Hepatocyte (in vitro differentiated cells): ENCODE data around the gene DCAF8. TPM values are rescaled to one million over a fixed set of nuclear protein-coding genes. Genes with fewer than 3 reads are reported as not detected.

Experiments used
- DNase-seq: peaks from one replicate; pipeline ENCODE4 v3.0.0-alpha.2; 2016; ENCODE audit warnings: low spot score
- H2AFZ ChIP-seq: fragments of 200-600 bp; sonication (generic); 2 replicates; pipeline ENCODE4 v1.6.0; 2016; ENCODE audit warnings: antibody characterized with exemption, mild to moderate bottlenecking
- H3K27ac ChIP-seq: fragments of 200-600 bp; sonication (generic); 2 replicates; pipeline ENCODE4 v1.5.1; 2016; ENCODE audit warnings: mild to moderate bottlenecking
- H3K27me3 ChIP-seq: fragments of 200-600 bp; sonication (generic); 2 replicates; pipeline ENCODE4 v1.6.1; 2016
- H3K36me3 ChIP-seq: fragments of 200-600 bp; sonication (generic); replicated peaks from 2 replicates; pipeline ENCODE4 v1.5.1; 2016; ENCODE audit warnings: low read depth; ENCODE audit not compliant: insufficient read depth
- H3K4me1 ChIP-seq: fragments of 200-600 bp; sonication (generic); 2 replicates; pipeline ENCODE4 v1.5.1; 2016; ENCODE audit warnings: mild to moderate bottlenecking, moderate library complexity; ENCODE audit not compliant: insufficient read depth
- H3K4me2 ChIP-seq: fragments of 200-600 bp; sonication (generic); 2 replicates; pipeline ENCODE4 v1.6.0; 2016
- H3K4me3 ChIP-seq: fragments of 200-600 bp; sonication (generic); 2 replicates; pipeline ENCODE4 v1.5.1; 2016; ENCODE audit warnings: mild to moderate bottlenecking
- H3K79me2 ChIP-seq: fragments of 200-600 bp; sonication (generic); 2 replicates; pipeline ENCODE4 v1.6.0; 2017; ENCODE audit warnings: mild to moderate bottlenecking
- H3K9me2 ChIP-seq: fragments of 200-600 bp; sonication (generic); replicated peaks from 2 replicates; pipeline ENCODE4 v1.6.0; 2017; ENCODE audit warnings: mild to moderate bottlenecking; ENCODE audit not compliant: insufficient read depth
- H3K9me3 ChIP-seq: fragments of 200-600 bp; sonication (generic); 2 replicates; pipeline ENCODE4 v1.5.1; 2016; ENCODE audit warnings: low read depth, mild to moderate bottlenecking
- H4K20me1 ChIP-seq: fragments of 200-600 bp; sonication (generic); 2 replicates; pipeline ENCODE4 v1.6.0; 2016; ENCODE audit warnings: mild to moderate bottlenecking; ENCODE audit not compliant: insufficient read depth, poor library complexity, severe bottlenecking
- CTCF ChIP-seq: fragments of 200-600 bp; sonication (generic); IDR thresholded peaks from 2 replicates; pipeline ENCODE4 v1.5.1; 2016; ENCODE audit warnings: antibody characterized with exemption, mild to moderate bottlenecking; ENCODE audit not compliant: poor library complexity
- EZH2 ChIP-seq: fragments of 200-600 bp; sonication (generic); IDR thresholded peaks from 2 replicates; pipeline ENCODE4 v1.6.1; 2016; ENCODE audit warnings: antibody characterized with exemption, mild to moderate bottlenecking, borderline replicate concordance
- EZH2phosphoT487 ChIP-seq: fragments of 200-600 bp; sonication (generic); IDR thresholded peaks from one replicate; pipeline ENCODE4 v1.6.1; 2018; ENCODE audit warnings: antibody characterized with exemption, mild to moderate bottlenecking, low read depth, moderate library complexity; ENCODE audit not compliant: unreplicated experiment, severe bottlenecking
- WGBS: methylation state at CpG from one replicate; pipeline ENCODE4 v1.1.6; 2016; ENCODE audit warnings: low lambda C conversion rate; ENCODE audit errors: missing lambda C conversion rate; 5-methylcytosine and 5-hydroxymethylcytosine counted together
- polyA plus RNA-seq: library from polyadenylated mRNA; unstranded; fragments of >200 nt; fragmentation: Nextera tagmentation; extraction: Ambion mirVana; gene quantifications from 2 replicates; pipeline ENCODE4 v1.2.1, GENCODE V29; 2016
- total RNA-seq: library from RNA; depleted of rRNA; stranded (reverse); fragments of >200 nt; gene quantifications from 2 replicates; pipeline ENCODE4 v1.2.3, GENCODE V29; 2014

DCAF8 gene
- total and polyA plus RNA-seq, 2 experiments from 2014 or later: 95.1 to 110 TPM

GRCh38 chr1:160260406-160261382 lies 1.7 kb downstream of the DCAF8 start:
- peak; percentile 73 for DNase-seq
- Histone ChIP-seq H3K27ac (peak overlapping the region; percentile 93), H3K9me2 (no peaks in the 10 kb centered on the region), H3K4me1 (peaks cover 28% of the 10 kb centered on the region), H3K4me2 (peak overlapping the region; percentile 67), H3K79me2 (peaks cover 52% of the 10 kb centered on the region), H3K9me3 (no peaks in the 10 kb centered on the region), H4K20me1 (peaks cover 15% of the 10 kb centered on the region), H3K36me3 (no peaks in the 10 kb centered on the region), H3K27me3 (no peaks in the 10 kb centered on the region), H3K4me3 (peak overlapping the region; percentile 14), H2AFZ (no peak overlapping the region)
- TF ChIP-seq EZH2 (no peak), CTCF (no peak), EZH2phosphoT487 (no peak)
- 43% methylated on average over 6 of the region's 6 CpGs for WGBS

GRCh38 chr1:160258177-160258798 lies 4.1 kb downstream of the DCAF8 start:
- H3K4me3 ChIP-seq: no peak overlapping the region
- H3K27me3 ChIP-seq: no peaks in the 10 kb centered on the region
- no peaks in the 10 kb centered on the region for H3K9me3 ChIP-seq
- H3K4me1 ChIP-seq: peaks cover 27% of the 10 kb centered on the region
- H3K36me3 ChIP-seq: no peaks in the 10 kb centered on the region
- no peaks in the 10 kb centered on the region for H3K9me2 ChIP-seq
- no peak for DNase-seq
- TF ChIP-seq EZH2 (no peak), EZH2phosphoT487 (no peak), CTCF (no peak)
- no peak overlapping the region for H3K27ac ChIP-seq
- no peak overlapping the region for H2AFZ ChIP-seq
- peaks cover 15% of the 10 kb centered on the region for H4K20me1 ChIP-seq
- H3K79me2 ChIP-seq: peaks cover 72% of the 10 kb centered on the region
- WGBS: 98% methylated on average over 7 of the region's 7 CpGs
- H3K4me2 ChIP-seq: no peak overlapping the region

- peaks cover 23% of the 10 kb centered on the region for H3K4me1 ChIP-seq
- H3K9me3 ChIP-seq: no peaks in the 10 kb centered on the region
- H3K36me3 ChIP-seq: no peaks in the 10 kb centered on the region
- H3K4me3 ChIP-seq: no peak overlapping the region
- no peak for TF ChIP-seq EZH2phosphoT487
- no peak for TF ChIP-seq EZH2
- TF ChIP-seq CTCF: no peak
- no peak overlapping the region for H3K4me2 ChIP-seq
- WGBS: 88% methylated on average over 6 of the region's 6 CpGs
- H4K20me1 ChIP-seq: peaks cover 15% of the 10 kb centered on the region
- H3K79me2 ChIP-seq: peaks cover 75% of the 10 kb centered on the region
- no peaks in the 10 kb centered on the region for H3K27me3 ChIP-seq
- DNase-seq: no peak
- H3K9me2 ChIP-seq: no peaks in the 10 kb centered on the region
- H3K27ac ChIP-seq: no peak overlapping the region
- H2AFZ ChIP-seq: no peak overlapping the region
Observed at GRCh38 chr1:160257411-160258015, 4.8 kb downstream of the DCAF8 start.
